GM18861 (cell line): ENCODE data around the gene PODXL.

Experiments
- ATAC-seq: cut with Tn5 transposase; IDR thresholded peaks from one replicate; pipeline ENCODE4 v1.9.1; 2021; ENCODE audit not compliant: unreplicated experiment

Gene PODXL

GRCh38 chr7:131568510-131568909 is 12.1 kb upstream of the PODXL start:
- no peak for ATAC-seq

DNA sequence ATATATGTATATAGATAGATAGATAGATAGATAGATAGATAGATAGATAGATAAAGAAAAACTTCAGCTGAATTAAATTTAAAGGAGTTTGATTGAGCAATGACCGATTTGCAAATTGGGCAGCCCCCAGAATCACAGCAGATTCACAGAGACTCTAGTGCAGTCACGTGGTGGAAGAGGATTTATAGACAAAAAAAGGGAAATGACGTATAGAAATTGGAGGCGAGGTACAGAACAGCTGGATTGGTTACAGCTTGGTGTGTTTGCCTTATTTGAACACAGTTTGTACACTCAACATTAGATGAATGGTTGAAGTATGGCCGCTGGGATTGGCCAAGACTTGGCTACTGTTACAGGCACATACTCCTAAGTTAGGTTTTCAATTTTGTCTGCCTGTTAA is 8.2 kb upstream of the PODXL start:
- ATAC-seq = no peak

DNA sequence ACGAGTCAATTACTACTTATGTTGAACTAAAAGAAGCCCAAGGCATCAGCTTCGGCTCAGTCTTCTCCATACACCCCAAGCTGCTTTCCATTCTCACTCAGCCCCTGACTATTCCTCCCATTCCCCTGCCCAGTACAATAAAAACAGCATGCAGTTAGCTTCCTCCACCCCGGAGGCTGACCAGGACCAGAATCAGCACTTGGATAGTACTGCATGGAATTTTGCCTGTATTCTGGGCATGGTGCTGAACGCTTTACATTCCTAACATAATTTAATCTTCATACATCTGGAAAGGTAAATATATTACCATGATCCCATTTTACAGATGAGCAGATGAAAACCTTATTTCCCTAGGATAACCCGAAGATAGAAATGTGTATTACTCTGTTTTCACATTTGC is 7.5 kb upstream of the PODXL start:
- no peak for ATAC-seq

DNA sequence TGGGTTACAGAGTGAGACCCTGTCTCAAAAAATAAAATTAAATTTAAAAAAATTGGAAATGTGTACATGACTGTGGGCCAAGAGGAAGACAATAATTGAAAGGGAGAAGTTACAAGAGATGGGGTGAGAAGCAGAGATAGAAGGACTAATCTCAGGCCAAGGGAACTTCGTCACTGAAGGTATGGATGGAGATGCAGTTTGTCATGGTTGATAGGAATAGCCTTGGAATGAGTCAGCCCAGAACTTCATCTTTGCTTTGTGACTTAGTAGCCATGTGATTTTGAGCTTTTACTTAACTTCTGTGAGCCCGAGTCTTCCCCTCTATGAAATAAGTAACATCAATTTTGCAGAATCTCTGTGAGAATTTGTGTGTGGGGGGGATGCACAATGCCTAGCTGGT is 6.5 kb upstream of the PODXL start:
- ATAC-seq = no peak

DNA sequence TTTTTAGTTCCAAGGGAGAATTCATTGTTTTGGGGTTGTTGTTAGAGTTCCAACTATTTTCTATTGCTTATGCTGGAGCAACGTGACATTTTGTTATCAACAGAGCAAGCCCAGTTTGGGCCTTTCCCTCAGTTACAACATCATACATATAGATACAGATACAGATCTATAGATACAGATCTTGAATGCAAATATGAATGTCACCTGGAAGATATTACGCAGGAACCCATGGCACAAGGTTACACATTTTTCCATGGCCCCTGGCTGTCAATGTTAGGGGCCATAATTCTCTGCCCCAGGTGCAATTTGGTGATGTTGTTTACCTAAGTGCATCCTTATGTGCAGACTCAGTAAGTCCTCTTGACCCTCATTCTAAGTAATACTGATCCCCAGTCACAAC is 3.6 kb upstream of the PODXL start:
- ATAC-seq = no peak

GRCh38 chr7:131557652-131558385 is 1.4 kb upstream of the PODXL start:
- no peak for ATAC-seq

DNA sequence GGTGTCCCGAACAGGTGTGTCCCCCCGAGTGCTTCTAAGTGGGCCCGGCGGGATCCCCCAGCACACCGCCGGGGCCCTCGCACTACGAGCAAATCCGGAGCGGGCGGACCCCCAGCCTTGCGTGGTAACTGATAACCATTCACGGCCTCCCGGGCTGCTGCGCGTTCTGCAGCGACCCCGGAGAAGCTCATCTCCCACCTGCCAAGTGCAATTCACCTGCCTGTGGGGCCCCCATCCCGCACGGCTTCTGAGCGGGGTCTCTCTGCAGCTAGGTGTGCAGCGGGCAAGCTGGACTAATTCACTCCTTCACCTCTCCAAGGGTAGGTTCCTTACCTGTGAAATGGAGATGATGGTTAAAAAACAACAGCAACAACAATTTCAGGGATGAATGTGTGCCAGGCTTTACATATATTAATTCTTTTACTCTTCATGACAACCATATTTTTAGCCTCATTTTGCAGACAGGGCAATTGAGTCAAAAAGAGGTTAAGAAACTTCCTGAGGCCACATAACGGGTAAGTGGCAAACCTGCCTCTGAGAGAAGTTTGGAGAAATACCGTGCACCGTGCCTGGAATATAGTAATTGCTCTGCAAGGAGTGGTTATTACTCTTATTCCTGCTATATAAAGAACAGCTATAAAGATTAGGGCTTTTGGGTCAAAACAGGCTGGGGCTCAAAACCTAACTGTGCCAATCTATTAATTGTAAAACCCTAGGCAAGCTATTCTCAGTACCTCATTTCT is 652 bp upstream of the PODXL start:
- ATAC-seq = no peak

- ATAC-seq = no peak
Observed at GRCh38 chr7:131555552-131556052, 826 bp downstream of the PODXL start.

- no peak for ATAC-seq
Observed at GRCh38 chr7:131554880-131555516, 1.4 kb downstream of the PODXL start.

DNA sequence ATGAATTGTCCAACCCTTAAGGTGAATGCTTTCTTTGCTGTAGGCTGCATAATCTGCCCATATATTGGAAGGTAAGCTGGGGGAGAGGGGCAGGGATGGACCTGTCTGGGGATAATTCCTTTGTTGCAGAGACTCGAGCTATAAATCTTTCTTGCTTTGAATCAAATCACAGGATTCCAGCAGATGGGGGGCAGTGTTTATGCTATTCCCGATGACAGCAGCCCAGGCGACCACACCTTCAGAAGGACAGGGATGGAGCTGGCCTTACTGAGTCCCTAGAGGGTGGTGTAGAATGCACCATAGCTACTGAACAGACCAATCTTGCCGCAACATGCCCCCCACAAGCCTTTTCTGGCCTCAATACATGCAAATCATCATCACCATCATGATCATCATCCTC is 2.5 kb downstream of the PODXL start:
- no peak for ATAC-seq

DNA sequence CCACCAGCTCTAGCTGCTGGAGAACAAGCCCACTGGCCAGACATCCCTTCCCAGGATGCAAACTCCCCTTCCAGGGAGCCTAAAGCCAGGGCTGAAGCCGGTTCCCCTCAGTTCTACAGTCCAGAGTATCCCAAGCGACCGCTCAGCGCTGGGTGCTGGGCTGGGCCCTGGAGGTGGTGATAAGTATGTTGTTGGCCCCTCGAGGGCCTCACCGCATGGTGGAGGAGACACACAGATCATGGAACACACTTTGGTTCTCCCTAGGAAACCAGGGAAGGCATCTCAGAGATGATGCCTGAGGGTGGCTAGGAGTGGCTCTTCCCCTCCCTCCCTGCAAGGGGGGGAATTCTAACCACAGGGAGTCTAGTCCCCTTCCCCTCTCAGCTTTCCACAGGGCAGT is 4.4 kb downstream of the PODXL start:
- ATAC-seq = no peak

DNA sequence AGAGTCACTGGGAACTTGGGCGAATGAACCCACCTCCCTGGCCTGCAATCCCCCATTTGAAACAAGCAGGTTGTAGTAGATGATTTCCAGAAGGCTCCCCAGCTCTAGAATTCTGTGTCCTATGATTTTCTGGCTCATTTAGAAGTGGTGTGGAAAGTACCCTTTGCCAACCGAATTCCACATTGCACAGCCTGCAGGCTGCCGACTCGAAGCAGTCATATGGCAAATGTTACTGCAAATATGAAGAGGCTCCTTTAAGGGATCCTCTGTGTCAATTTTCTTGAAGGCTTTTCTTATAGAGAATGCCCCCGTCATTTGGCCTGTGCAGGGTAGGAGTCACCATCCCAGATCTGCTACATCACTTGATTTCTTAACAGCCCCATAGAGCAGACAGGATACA is 5.6 kb downstream of the PODXL start:
- no peak for ATAC-seq

GRCh38 chr7:131548371-131548770 is 8.1 kb downstream of the PODXL start:
- no peak for ATAC-seq

GRCh38 chr7:131547589-131547988 is 8.8 kb downstream of the PODXL start:
- no peak for ATAC-seq

GRCh38 chr7:131546583-131547141 is 9.8 kb downstream of the PODXL start:
- ATAC-seq = no peak

GRCh38 chr7:131546126-131546525 is 10.3 kb downstream of the PODXL start:
- no peak for ATAC-seq

GRCh38 chr7:131544449-131545301 is 11.8 kb downstream of the PODXL start:
- no peak for ATAC-seq

DNA sequence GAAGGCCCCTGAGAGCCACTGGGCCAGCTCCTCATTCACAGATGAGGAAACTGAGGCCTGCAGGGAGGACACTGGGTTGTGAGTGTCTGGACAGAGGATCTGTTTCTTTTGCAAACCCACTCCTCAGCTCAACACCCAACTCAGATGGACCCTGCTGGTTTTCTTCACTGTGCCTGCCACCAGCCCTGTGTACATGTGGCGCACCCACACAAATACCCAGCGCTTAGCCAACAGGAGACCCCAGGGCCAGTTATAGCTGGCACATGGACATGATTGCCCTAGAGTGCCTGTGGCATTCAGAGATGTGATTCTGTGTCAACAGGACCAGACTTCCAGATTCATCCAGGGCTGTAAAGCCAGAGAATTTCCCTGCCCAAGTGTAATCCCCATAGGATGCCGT is 12.4 kb downstream of the PODXL start:
- ATAC-seq = no peak

GRCh38 chr7:131543298-131543697 is 13.1 kb downstream of the PODXL start:
- ATAC-seq = no peak

DNA sequence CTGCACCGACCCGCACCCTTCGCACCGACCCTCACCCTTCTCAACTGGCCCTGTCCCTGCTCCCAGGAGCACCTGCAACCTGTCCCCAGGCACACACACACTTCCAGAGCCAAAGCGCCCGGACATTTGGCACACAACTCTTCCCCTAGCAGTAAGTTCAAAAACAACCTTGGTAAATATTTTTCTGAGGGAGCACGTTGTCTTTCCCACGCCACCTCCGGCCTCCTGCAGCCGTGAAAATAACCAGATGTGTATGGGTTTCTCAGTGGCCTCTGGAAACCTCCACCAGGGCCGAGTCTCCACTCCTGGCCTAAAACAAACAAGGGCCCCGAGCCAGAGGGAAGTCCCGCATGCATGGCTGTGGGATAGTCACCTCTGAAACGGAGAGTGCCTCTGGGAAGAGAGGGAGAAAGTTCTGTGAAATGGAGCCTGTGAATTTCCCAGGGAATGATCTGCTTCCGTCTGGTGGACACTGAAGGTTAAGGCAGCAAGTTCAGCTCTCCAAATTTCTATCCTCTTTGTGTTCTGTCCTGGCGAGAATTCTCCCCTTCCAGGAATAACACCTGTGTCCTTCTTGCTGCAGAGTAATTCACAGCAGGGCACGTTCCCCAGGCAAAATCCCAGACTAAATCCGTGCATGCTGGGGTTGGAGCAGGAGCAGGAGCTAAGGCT is 15.8 kb downstream of the PODXL start:
- no peak for ATAC-seq
